ENCODE data around the gene PSME1.

GRCh38 chr14:24113801-24114531 is 22.0 kb upstream of the PSME1 start:
- TF ChIP-seq EZH2 (IDR thresholded peaks at IDR 0.05) (no peak), POLR2AphosphoS5 (IDR thresholded peaks at IDR 0.05; ENCODE audit: borderline replicate concordance, low read depth, low read length) (peak; percentile 74; the same call in 1 of the 2 replicates), FOXP2 (optimal IDR thresholded peaks at IDR 0.05; ENCODE audit: control extremely low read depth, extremely low read length, insufficient read depth) (no peak)

All from SK-N-MC (cell line).